GM12873 (cell line): ENCODE results near the gene CNOT6.

Experiments used
- CTCF ChIP-seq: IDR thresholded peaks from 2 replicates; pipeline ENCODE4 v1.5.1; 2012; ENCODE audit warnings: low read depth, mild to moderate bottlenecking, moderate library complexity, low read length, control low read depth; ENCODE audit not compliant: insufficient read depth; ENCODE audit errors: missing control alignments

CNOT6 gene

GRCh38 chr5:180494060-180494509, at the start of gene CNOT6:
TSS of gene CNOT6 (plus strand) at chr5:180494379. CDS start at chr5:180529277, 34,898 bp downstream.
- no peak for TF ChIP-seq CTCF

GRCh38 chr5:180454752-180455151, 39.4 kb upstream of the CNOT6 start:
- TF ChIP-seq CTCF, result no peak

GRCh38 chr5:180455872-180456271, 38.3 kb upstream of the CNOT6 start:
- no peak for TF ChIP-seq CTCF

GRCh38 chr5:180456792-180457191, 37.4 kb upstream of the CNOT6 start:
- TF ChIP-seq CTCF, result no peak

GRCh38 chr5:180460834-180461233, 33.3 kb upstream of the CNOT6 start:
- no peak for TF ChIP-seq CTCF

GRCh38 chr5:180461303-180461702, 32.9 kb upstream of the CNOT6 start:
- TF ChIP-seq CTCF, result no peak

- TF ChIP-seq CTCF, result no peak
These were observed 30.8 kb upstream of the CNOT6 start for GRCh38 chr5:180463216-180463900.
